ENCODE data around the gene MACROD1. TPM values are rescaled to one million over a fixed set of nuclear protein-coding genes. Genes with fewer than 3 reads are reported as not detected.

Gene MACROD1
- total RNA-seq, 6 experiments from 2014 or later: 11.8 to 17.0 (median 13.1) TPM

- H3K27me3 Mint-ChIP-seq (ENCODE audit: insufficient read depth): peaks cover 13% of the 10 kb centered on the region; the same call in 1 of the 2 replicates
- no peak overlapping the region for H3K4me3 Mint-ChIP-seq
- H3K36me3 Mint-ChIP-seq (ENCODE audit: low read depth): no peaks in the 10 kb centered on the region
- H3K9me3 Mint-ChIP-seq: no peaks in the 10 kb centered on the region
- no peak for TF ChIP-seq CTCF (IDR thresholded peaks at IDR 0.05)
- no peaks in the 10 kb centered on the region for H3K4me1 Mint-ChIP-seq (ENCODE audit: low read depth)
- no peak for DNase-seq
- H3K27ac Mint-ChIP-seq: no peak overlapping the region
These were observed 112.2 kb downstream of the MACROD1 start for GRCh38 chr11:64053699-64054098.

GRCh38 chr11:64052938-64053622 is 112.8 kb downstream of the MACROD1 start:
- Mint-ChIP-seq H3K27me3 (ENCODE audit: insufficient read depth) (peaks cover 11% of the 10 kb centered on the region; the same call in 1 of the 2 replicates), H3K9me3 (no peaks in the 10 kb centered on the region), H3K27ac (no peak overlapping the region), H3K4me3 (no peak overlapping the region), H3K36me3 (ENCODE audit: low read depth) (no peaks in the 10 kb centered on the region), H3K4me1 (ENCODE audit: low read depth) (no peaks in the 10 kb centered on the region)
- TF ChIP-seq CTCF (IDR thresholded peaks at IDR 0.05): no peak
- DNase-seq: no peak

- no peak overlapping the region for H3K27ac Mint-ChIP-seq
- H3K9me3 Mint-ChIP-seq: no peaks in the 10 kb centered on the region
- no peak for DNase-seq
- H3K36me3 Mint-ChIP-seq (ENCODE audit: low read depth): no peaks in the 10 kb centered on the region
- H3K4me1 Mint-ChIP-seq (ENCODE audit: low read depth): no peaks in the 10 kb centered on the region
- TF ChIP-seq CTCF (IDR thresholded peaks at IDR 0.05): no peak
- H3K27me3 Mint-ChIP-seq (ENCODE audit: insufficient read depth): peaks cover 11% of the 10 kb centered on the region; the same call in 1 of the 2 replicates
- no peak overlapping the region for H3K4me3 Mint-ChIP-seq
These were observed 113.5 kb downstream of the MACROD1 start for GRCh38 chr11:64052436-64052835.

GRCh38 chr11:64051297-64051696 is 114.6 kb downstream of the MACROD1 start:
- no peak overlapping the region for H3K4me3 Mint-ChIP-seq
- no peaks in the 10 kb centered on the region for H3K4me1 Mint-ChIP-seq (ENCODE audit: low read depth)
- no peak for DNase-seq
- H3K27ac Mint-ChIP-seq: no peak overlapping the region
- TF ChIP-seq CTCF (IDR thresholded peaks at IDR 0.05): no peak
- peaks cover 12% of the 10 kb centered on the region for H3K27me3 Mint-ChIP-seq (ENCODE audit: insufficient read depth)
- H3K9me3 Mint-ChIP-seq: no peaks in the 10 kb centered on the region
- H3K36me3 Mint-ChIP-seq (ENCODE audit: low read depth): no peaks in the 10 kb centered on the region

- Mint-ChIP-seq H3K27me3 (ENCODE audit: insufficient read depth) (peaks cover 5% of the 10 kb centered on the region), H3K4me3 (no peak overlapping the region)
These were observed 116.4 kb downstream of the MACROD1 start for GRCh38 chr11:64049509-64049908.

More at GRCh38 chr11:64049509-64049908, 116.4 kb downstream of the MACROD1 start:
- Mint-ChIP-seq H3K9me3 (no peaks in the 10 kb centered on the region), H3K27ac (no peak overlapping the region), H3K4me1 (ENCODE audit: low read depth) (no peaks in the 10 kb centered on the region), H3K36me3 (ENCODE audit: low read depth) (no peaks in the 10 kb centered on the region)
- TF ChIP-seq CTCF (IDR thresholded peaks at IDR 0.05): no peak
- DNase-seq: no peak
